Esophagus muscularis mucosa (tissue), 3 donors: ENCODE measurements around the gene CCDC40.

Experiments
- POLR2A ChIP-seq: fragments of 450-650 bp; IDR thresholded peaks from one replicate; pipeline ENCODE4 v1.6.1; 2017; ENCODE audit warnings: antibody characterized with exemption, moderate library complexity, mild to moderate bottlenecking, low read depth
- POLR2AphosphoS5 ChIP-seq, 2 donors: sonication (generic); formaldehyde crosslinking; IDR thresholded peaks; one replicate each; pipeline ENCODE4 v1.6.1; 2017; ENCODE audit warnings: antibody characterized with exemption in 2 of 2
- TF ChIP-seq, protein P1 (sequence below), 3 experiments: fragments of 200-600 bp in 2 of 3; fragments of 450-650 bp in 1 of 3; sonication (generic) in 2 of 3; IDR thresholded peaks; one replicate each; pipeline ENCODE4 v1.5.1; 2017 to 2019; ENCODE audit warnings: antibody characterized with exemption in 3 of 3, mild to moderate bottlenecking in 2 of 3, moderate library complexity in 1 of 3

DNA sequence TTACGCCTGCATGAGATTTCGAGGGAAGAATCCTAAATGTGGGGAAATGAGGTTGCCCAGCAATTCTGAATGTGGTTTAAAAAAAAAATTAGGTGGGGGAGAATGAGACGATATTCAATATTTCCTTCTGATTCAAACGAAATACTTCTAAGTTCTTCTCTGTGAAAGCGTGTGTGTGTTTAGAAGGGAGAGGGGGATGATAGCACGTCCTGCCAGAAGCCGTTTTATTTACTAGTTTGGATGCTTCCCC, 48.6 kb upstream of the CCDC40 start:
- TF ChIP-seq, protein P1, sequence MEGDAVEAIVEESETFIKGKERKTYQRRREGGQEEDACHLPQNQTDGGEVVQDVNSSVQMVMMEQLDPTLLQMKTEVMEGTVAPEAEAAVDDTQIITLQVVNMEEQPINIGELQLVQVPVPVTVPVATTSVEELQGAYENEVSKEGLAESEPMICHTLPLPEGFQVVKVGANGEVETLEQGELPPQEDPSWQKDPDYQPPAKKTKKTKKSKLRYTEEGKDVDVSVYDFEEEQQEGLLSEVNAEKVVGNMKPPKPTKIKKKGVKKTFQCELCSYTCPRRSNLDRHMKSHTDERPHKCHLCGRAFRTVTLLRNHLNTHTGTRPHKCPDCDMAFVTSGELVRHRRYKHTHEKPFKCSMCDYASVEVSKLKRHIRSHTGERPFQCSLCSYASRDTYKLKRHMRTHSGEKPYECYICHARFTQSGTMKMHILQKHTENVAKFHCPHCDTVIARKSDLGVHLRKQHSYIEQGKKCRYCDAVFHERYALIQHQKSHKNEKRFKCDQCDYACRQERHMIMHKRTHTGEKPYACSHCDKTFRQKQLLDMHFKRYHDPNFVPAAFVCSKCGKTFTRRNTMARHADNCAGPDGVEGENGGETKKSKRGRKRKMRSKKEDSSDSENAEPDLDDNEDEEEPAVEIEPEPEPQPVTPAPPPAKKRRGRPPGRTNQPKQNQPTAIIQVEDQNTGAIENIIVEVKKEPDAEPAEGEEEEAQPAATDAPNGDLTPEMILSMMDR (IDR thresholded peaks at IDR 0.05): no peak
- TF ChIP-seq POLR2AphosphoS5 (IDR thresholded peaks at IDR 0.05) (no peak), POLR2A (no peak)
